Adrenal gland (tissue), 5 donors: ENCODE data around the gene ADGRE1.

ENCODE experiments used
- POLR2A ChIP-seq, 2 donors: fragments of 450-650 bp; IDR thresholded peaks; one replicate each; pipeline ENCODE4 v1.6.1; 2017; ENCODE audit warnings: antibody characterized with exemption in 2 of 2, mild to moderate bottlenecking in 2 of 2, moderate library complexity in 1 of 2
- TF ChIP-seq, protein P1 (sequence below), 6 experiments: fragments of 450-650 bp in 4 of 6; fragments of 200-600 bp in 2 of 6; sonication (generic) in 1 of 6; IDR thresholded peaks; 1 replicate in 5 of 6; 2 replicates in 1 of 6; pipeline versions ENCODE4 v1.5.1 to v1.8.0; 2016 to 2021; ENCODE audit warnings: antibody characterized with exemption in 6 of 6, mild to moderate bottlenecking in 2 of 6, moderate library complexity in 1 of 6
- donor health status: DM: no; HTN: no; CAD: no.

GRCh38 chr19:6875218-6875617, 12.2 kb upstream of the ADGRE1 start:
- TF ChIP-seq, protein P1, sequence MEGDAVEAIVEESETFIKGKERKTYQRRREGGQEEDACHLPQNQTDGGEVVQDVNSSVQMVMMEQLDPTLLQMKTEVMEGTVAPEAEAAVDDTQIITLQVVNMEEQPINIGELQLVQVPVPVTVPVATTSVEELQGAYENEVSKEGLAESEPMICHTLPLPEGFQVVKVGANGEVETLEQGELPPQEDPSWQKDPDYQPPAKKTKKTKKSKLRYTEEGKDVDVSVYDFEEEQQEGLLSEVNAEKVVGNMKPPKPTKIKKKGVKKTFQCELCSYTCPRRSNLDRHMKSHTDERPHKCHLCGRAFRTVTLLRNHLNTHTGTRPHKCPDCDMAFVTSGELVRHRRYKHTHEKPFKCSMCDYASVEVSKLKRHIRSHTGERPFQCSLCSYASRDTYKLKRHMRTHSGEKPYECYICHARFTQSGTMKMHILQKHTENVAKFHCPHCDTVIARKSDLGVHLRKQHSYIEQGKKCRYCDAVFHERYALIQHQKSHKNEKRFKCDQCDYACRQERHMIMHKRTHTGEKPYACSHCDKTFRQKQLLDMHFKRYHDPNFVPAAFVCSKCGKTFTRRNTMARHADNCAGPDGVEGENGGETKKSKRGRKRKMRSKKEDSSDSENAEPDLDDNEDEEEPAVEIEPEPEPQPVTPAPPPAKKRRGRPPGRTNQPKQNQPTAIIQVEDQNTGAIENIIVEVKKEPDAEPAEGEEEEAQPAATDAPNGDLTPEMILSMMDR (IDR thresholded peaks at IDR 0.05) = no peak
- no peak for TF ChIP-seq POLR2A (IDR thresholded peaks at IDR 0.05)
